Activated CD8-positive, alpha-beta memory T cell treated with anti-CD3 and anti-CD28 coated beads for 24 hours (primary cell): ENCODE results near the gene NAV2.

Experiments used
- DNase-seq: peaks from one replicate; pipeline ENCODE4 v3.0.0-alpha.2; 2020

The NAV2 gene

GRCh38 chr11:19689281-19690000 lies 23.2 kb upstream of the NAV2 start:
- DNase-seq, result no peak

GRCh38 chr11:19690885-19691284 lies 21.8 kb upstream of the NAV2 start:
- no peak for DNase-seq

- no peak for DNase-seq
Observed at GRCh38 chr11:19691815-19692500, 20.7 kb upstream of the NAV2 start.

- DNase-seq, result no peak
Observed at GRCh38 chr11:19693146-19693545, 19.5 kb upstream of the NAV2 start.

GRCh38 chr11:19694796-19695345 lies 17.8 kb upstream of the NAV2 start:
- no peak for DNase-seq

- DNase-seq, result no peak
Observed at GRCh38 chr11:19696073-19696472, 16.6 kb upstream of the NAV2 start.

- no peak for DNase-seq
Observed at GRCh38 chr11:19696904-19697303, 15.7 kb upstream of the NAV2 start.

- no peak for DNase-seq
Observed at GRCh38 chr11:19697721-19698121, 14.9 kb upstream of the NAV2 start.

- DNase-seq, result no peak
Observed at GRCh38 chr11:19698493-19699292, 13.9 kb upstream of the NAV2 start.

GRCh38 chr11:19701421-19701820 lies 11.2 kb upstream of the NAV2 start:
- no peak for DNase-seq

- DNase-seq, result no peak
Observed at GRCh38 chr11:19702620-19703019, 10.0 kb upstream of the NAV2 start.

- no peak for DNase-seq
Observed at GRCh38 chr11:19703211-19703610, 9.4 kb upstream of the NAV2 start.

GRCh38 chr11:19704213-19704612 lies 8.4 kb upstream of the NAV2 start:
- no peak for DNase-seq

- no peak for DNase-seq
Observed at GRCh38 chr11:19705936-19706335, 6.7 kb upstream of the NAV2 start.

GRCh38 chr11:19711911-19712280 lies 741 bp upstream of the NAV2 start:
- DNase-seq, result peak; percentile 67

- no peak for DNase-seq
Observed at GRCh38 chr11:19713196-19714021, 772 bp downstream of the NAV2 start.

GRCh38 chr11:19714022-19714386 lies 1.4 kb downstream of the NAV2 start:
- no peak for DNase-seq

- no peak for DNase-seq
Observed at GRCh38 chr11:19714387-19715363, 2.0 kb downstream of the NAV2 start.

GRCh38 chr11:19715373-19715772 lies 2.7 kb downstream of the NAV2 start:
- no peak for DNase-seq

GRCh38 chr11:19718051-19718450 lies 5.4 kb downstream of the NAV2 start:
- no peak for DNase-seq

GRCh38 chr11:19718951-19719350 lies 6.3 kb downstream of the NAV2 start:
- DNase-seq, result no peak

GRCh38 chr11:19719960-19720359 lies 7.3 kb downstream of the NAV2 start:
- DNase-seq, result no peak
